Measurements from ENCODE around the gene MRM1.

DNA sequence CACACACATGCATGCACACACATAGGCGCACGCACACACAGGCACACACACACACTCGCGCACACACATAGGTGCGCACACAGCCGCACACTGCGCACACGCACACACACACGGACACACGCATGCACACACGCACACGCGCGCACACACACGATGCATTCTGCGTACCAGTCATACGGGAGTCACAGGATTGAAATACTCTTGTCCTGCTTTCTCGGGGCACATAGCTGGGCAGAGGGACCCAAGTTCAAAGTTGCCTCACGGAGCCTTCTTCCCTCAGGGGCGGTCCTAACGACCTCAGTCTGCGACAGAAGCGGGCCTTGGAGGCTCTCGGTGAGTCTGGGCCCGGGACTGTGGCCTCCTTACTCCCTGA lies 56.0 kb downstream of the MRM1 start:
- TF ChIP-seq, protein P1, sequence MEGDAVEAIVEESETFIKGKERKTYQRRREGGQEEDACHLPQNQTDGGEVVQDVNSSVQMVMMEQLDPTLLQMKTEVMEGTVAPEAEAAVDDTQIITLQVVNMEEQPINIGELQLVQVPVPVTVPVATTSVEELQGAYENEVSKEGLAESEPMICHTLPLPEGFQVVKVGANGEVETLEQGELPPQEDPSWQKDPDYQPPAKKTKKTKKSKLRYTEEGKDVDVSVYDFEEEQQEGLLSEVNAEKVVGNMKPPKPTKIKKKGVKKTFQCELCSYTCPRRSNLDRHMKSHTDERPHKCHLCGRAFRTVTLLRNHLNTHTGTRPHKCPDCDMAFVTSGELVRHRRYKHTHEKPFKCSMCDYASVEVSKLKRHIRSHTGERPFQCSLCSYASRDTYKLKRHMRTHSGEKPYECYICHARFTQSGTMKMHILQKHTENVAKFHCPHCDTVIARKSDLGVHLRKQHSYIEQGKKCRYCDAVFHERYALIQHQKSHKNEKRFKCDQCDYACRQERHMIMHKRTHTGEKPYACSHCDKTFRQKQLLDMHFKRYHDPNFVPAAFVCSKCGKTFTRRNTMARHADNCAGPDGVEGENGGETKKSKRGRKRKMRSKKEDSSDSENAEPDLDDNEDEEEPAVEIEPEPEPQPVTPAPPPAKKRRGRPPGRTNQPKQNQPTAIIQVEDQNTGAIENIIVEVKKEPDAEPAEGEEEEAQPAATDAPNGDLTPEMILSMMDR (conservative IDR thresholded peaks at IDR 0.05 in 1 of 2, IDR thresholded peaks at IDR 0.05 in 1 of 2; ENCODE audit: low read depth in 1 of 2, low read length in 2 of 2): no peak
- peak; percentile 78 for TF ChIP-seq EZH2 (IDR thresholded peaks at IDR 0.05; ENCODE audit: low read length, missing control alignments)

Measured in fibroblast of lung (primary cell).